Amniotic epithelial cell (primary cell): ENCODE data around the gene SLC12A7.
A peak's percentile ranks its signal among the peaks of the same experiment; 100 is the strongest.
"Not testable (repeated sequence)": the region's sequence is repeated elsewhere in the genome, so short reads cannot be mapped to it uniquely, and the experiment has no call there.

Experiments
- DNase-seq: peaks from one replicate; pipeline ENCODE4 v3.0.0-alpha.2; 2010; ENCODE audit warnings: low read depth

Gene SLC12A7

GRCh38 chr5:1109542-1110306 is 2.1 kb downstream of the SLC12A7 start:
- no peak for DNase-seq

DNA sequence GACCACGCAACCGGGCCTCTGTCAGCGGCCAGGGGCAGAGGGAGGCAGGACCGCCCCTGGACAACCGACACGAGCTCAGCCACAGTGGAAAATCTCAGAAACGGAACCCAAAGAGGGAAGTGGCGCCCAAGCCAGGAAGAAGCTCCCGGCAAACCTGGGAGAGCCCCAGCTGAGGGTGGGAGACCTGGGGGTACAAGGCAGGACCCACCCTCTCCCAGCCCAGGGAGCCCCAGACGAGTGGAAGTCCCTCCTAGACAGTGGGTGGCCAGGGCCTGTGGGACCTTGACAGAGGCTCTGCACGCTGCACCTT is 3.0 kb downstream of the SLC12A7 start:
- no peak for DNase-seq

GRCh38 chr5:1108023-1108864 is 3.6 kb downstream of the SLC12A7 start:
- DNase-seq = no peak

GRCh38 chr5:1107167-1108022 is 4.5 kb downstream of the SLC12A7 start:
- no peak for DNase-seq

GRCh38 chr5:1106385-1107166 is 5.3 kb downstream of the SLC12A7 start:
- no peak for DNase-seq

DNA sequence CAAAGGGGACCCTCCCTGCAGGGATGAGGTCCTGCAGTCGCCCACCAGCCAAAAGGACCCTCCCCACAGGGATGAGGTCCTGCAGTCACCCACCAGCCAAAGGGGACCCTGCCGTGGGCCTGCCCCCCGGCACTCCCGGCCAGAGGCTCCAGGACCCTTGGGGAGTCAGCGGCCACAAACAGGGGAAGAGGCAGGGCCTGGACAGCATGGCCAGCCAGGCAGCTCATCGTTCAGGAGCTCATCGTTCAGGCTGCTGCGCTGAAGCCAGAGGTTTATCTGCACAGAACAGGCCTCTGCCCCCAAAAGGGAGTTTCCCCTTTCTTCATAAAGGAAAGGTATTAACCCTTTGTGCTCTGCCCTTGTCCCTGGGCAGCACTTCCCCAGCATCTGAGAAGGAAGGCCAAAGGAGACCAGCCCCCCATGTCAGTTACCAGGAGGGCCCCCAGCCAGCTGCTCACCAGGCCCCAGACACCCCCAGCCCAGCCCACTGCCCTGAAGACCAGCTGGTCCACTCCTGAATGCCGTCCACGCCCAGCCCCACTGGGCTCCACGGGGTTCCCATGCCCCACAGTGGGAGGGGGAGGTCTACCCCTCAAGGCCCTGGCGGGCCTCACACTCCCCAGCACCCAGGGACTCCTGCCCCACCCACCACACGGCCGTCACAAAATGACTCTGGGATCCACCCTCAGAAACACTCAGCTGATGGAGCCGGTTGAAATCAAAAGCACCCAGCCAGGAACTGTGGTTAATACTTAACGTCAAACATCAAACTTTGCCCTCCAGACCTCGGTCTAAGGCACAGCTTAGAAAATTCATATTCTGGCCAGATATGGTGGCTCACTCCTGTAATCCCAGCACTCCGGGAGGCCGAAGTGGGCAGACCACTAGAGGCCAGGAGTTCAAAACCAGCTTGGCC is 6.3 kb downstream of the SLC12A7 start:
- no peak for DNase-seq

DNA sequence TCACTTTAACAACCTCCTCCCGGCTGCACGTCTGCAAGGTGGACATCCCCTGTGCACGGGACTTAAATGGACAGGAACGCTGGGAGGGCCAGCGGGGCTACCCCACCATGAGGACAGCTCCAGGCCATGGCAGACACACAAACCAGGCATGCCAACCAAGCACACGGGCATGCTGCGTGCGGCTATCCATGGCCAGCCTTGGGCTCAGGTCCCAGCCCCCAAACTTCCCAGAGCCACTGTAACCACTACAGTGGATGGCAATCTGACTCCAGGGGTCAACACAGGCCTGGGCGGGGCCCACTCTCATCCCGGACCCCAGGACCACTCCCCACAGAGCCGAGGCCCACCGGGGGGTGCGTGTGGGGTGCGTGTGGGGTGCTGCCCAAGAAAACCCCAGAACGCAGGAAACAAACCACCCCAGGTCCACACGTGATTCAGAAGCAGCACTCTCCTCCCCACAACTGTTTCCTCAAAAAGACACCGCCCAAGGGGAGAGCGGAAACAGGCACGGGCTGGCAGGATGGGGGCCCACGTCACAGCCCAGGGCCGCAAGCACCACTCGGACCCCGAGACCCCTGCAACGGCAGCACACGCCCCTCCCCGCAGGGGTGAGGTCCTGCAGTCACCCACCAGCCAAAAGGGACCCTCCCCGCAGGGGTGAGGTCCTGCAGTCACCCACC is 7.4 kb downstream of the SLC12A7 start:
- DNase-seq = no peak

DNA sequence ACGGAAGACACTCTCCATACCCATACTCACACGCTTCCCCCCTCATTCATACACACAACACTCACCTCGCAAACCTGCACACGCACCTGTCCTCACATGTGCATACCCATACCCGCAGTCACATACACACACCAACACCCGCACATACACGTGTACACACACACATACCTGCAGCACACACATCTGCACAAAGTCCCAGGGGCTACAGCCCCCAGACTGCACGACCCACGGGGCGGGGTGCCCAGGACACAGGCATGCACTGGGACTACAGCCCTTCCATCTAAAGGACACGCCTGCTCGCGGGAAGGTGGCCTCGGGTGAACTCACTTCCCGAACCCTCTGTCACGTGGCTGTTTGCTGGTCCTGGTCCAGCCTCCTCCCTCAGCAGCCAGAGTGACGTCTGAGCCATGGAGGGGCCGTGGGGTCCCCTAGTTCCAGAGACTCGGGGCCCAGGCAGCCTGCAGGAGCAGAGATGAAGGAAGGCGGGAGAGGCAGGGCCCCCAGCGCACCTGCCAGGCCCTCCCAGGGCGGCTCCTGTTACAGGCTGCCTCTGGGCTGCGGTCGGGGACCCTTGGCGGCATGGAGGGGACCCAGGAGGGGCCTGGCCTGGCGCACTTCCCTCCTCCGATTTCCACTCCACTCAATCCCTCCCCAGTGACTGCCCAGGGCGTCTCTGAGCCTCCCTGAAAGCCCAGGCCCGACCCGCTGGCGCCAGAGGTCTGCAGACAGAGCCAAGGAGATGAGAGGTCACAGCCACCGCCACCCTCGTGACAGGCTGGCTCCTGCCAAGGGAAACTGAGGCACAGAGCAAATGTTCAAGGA is 8.1 kb downstream of the SLC12A7 start:
- DNase-seq = no peak

GRCh38 chr5:1103093-1103492 is 8.8 kb downstream of the SLC12A7 start:
- peak; percentile 32 for DNase-seq

DNA sequence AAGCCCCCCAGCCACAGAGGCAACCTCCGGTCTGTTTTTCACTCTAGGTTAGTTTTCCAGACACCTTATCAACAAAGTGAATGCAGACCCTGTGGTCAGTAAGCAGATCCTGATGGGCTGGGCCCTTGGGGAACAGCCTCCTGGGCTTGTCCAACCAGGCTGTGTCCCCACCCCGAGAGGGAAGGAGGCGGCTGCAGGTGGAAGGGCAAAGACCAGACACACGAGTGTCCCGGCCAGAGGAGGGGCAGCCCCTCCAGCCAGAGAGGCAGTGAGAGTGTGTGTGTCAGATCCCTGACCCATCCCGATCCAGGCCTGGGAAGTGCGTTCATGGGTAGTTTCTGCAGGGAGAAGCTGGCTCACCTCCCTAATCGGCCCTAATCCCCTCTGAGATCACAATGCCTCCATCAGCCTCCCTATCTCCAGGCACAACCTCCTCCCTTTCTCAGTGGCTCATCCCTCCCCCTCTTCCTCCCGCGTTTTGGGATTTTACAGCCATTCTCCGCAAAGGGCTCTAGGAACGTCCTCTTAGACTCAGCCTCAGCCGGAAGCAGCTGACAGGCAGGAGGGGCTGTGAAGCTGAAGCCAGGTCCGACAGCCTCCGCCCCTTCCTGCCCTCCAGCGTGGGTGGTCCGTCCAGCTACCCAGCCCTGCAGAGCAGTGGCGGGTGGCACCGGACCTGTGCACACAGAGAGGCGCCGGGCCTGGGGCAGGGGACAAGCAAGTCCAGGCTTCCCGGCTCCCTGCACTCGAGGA is 9.7 kb downstream of the SLC12A7 start:
- DNase-seq = peak; percentile 58

GRCh38 chr5:1100664-1101574 is 10.9 kb downstream of the SLC12A7 start:
- no peak for DNase-seq

DNA sequence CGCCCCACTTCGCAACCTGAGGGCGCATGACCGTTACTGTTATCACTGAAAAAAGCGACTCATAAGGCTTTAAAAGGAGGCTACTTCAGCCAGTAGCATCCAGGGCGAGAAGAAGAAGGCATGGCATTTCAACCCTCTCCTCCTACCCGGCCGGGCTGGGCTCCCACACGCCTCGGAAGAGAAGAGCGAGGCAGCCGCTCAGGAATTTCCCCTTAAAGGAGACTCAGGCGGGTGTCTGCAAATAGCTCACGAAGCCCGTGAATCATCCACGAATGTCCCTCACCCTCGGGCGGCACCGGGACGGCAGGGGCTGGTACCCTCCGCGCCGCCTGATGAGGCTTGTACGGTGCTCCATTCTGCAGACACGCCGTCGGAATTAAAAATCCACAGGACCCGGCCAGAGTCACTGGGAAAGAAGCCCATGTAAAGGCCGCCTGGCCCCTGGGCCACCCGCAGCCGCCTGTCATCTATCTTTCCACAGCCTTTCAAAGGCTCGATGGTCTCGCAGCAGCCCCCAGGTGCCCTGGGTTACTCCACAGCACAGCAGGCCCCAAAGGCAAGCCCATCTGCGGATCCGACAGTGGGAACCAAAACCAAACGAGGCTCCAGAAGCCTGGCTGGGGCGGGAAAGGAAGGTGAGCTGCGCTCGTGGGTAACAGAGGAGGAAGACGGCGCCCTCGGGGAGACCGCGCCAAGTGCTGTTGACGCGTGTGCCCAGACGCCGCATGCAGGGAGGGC is 11.8 kb downstream of the SLC12A7 start:
- peak; percentile 55 for DNase-seq

GRCh38 chr5:1098986-1099597 is 12.8 kb downstream of the SLC12A7 start:
- DNase-seq = no peak

DNA sequence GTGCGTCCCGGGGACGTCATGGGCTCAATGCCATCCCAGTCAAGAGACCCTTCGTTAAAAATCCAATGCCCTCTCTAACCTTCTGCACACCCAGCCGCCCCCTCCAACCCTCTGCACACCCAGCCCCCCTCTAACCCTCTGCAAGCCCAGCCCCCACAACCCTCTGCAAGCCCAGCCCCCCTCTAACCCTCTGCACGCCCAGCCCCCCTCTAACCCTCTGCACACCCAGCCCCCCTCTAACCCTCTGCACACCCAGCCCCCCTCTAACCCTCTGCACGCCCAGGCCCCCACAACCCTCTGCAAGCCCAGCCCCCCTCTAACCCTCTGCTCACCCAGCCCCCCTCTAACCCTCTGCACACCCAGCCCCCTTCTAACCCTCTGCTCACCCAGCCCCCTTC is 13.9 kb downstream of the SLC12A7 start:
- not testable (repeated sequence) for DNase-seq

- no peak for DNase-seq
Measured at GRCh38 chr5:1097381-1097987, 14.4 kb downstream of the SLC12A7 start.

GRCh38 chr5:1096838-1097237 is 15.0 kb downstream of the SLC12A7 start:
- DNase-seq = no peak
